ENCODE results near the gene AIFM3. TPM values are rescaled to one million over a fixed set of nuclear protein-coding genes. Genes with fewer than 3 reads are reported as not detected.
"Not testable (repeated sequence)": the region's sequence is repeated elsewhere in the genome, so short reads cannot be mapped to it uniquely, and the experiment has no call there.

AIFM3 gene
- total RNA-seq, 1 donor from 2014 or later, result 0.64 TPM

- TF ChIP-seq CTCF (IDR thresholded peaks at IDR 0.05; ENCODE audit: partially characterized antibody, unreplicated experiment), result no peak
- peaks cover 3% of the 10 kb centered on the region for H3K9me3 Mint-ChIP-seq (ENCODE audit: unreplicated experiment)
- H3K4me1 Mint-ChIP-seq (ENCODE audit: low read depth, unreplicated experiment), result peaks cover 18% of the 10 kb centered on the region
These were observed 40.8 kb upstream of the AIFM3 start for GRCh38 chr22:20926243-20926642.

GRCh38 chr22:20927940-20928572, 39.0 kb upstream of the AIFM3 start:
- no peak overlapping the region for H3K27ac Mint-ChIP-seq (ENCODE audit: unreplicated experiment)
- peaks cover 12% of the 10 kb centered on the region for H3K4me1 Mint-ChIP-seq (ENCODE audit: low read depth, unreplicated experiment)
- H3K9me3 Mint-ChIP-seq (ENCODE audit: unreplicated experiment), result peaks cover 4% of the 10 kb centered on the region
- peaks cover 4% of the 10 kb centered on the region for H3K27me3 Mint-ChIP-seq (ENCODE audit: unreplicated experiment)
- no peak for TF ChIP-seq CTCF (IDR thresholded peaks at IDR 0.05; ENCODE audit: partially characterized antibody, unreplicated experiment)
- DNase-seq, result no peak
- no peaks in the 10 kb centered on the region for H3K36me3 Mint-ChIP-seq (ENCODE audit: unreplicated experiment)
- no peak overlapping the region for H3K4me3 Mint-ChIP-seq (ENCODE audit: unreplicated experiment)

More at GRCh38 chr22:20926243-20926642, 40.8 kb upstream of the AIFM3 start:
- H3K4me3 Mint-ChIP-seq (ENCODE audit: unreplicated experiment), result peak overlapping the region; percentile 40
- H3K27ac Mint-ChIP-seq (ENCODE audit: unreplicated experiment), result no peak overlapping the region
- H3K27me3 Mint-ChIP-seq (ENCODE audit: unreplicated experiment), result peaks cover 4% of the 10 kb centered on the region
- DNase-seq, result no peak
- H3K36me3 Mint-ChIP-seq (ENCODE audit: unreplicated experiment), result no peaks in the 10 kb centered on the region

GRCh38 chr22:20928573-20928967, 38.5 kb upstream of the AIFM3 start:
- Mint-ChIP-seq H3K9me3 (ENCODE audit: unreplicated experiment) (peaks cover 4% of the 10 kb centered on the region), H3K4me1 (ENCODE audit: low read depth, unreplicated experiment) (peaks cover 12% of the 10 kb centered on the region), H3K36me3 (ENCODE audit: unreplicated experiment) (no peaks in the 10 kb centered on the region), H3K27me3 (ENCODE audit: unreplicated experiment) (peaks cover 4% of the 10 kb centered on the region), H3K4me3 (ENCODE audit: unreplicated experiment) (no peak overlapping the region), H3K27ac (ENCODE audit: unreplicated experiment) (no peak overlapping the region)
- no peak for TF ChIP-seq CTCF (IDR thresholded peaks at IDR 0.05; ENCODE audit: partially characterized antibody, unreplicated experiment)
- no peak for DNase-seq

GRCh38 chr22:20930004-20930403, 37.1 kb upstream of the AIFM3 start:
- no peaks in the 10 kb centered on the region for H3K36me3 Mint-ChIP-seq (ENCODE audit: unreplicated experiment)
- TF ChIP-seq CTCF (IDR thresholded peaks at IDR 0.05; ENCODE audit: partially characterized antibody, unreplicated experiment), result no peak
- H3K9me3 Mint-ChIP-seq (ENCODE audit: unreplicated experiment), result peaks cover 6% of the 10 kb centered on the region
- no peak overlapping the region for H3K4me3 Mint-ChIP-seq (ENCODE audit: unreplicated experiment)
- no peak overlapping the region for H3K27ac Mint-ChIP-seq (ENCODE audit: unreplicated experiment)
- DNase-seq, result no peak
- H3K4me1 Mint-ChIP-seq (ENCODE audit: low read depth, unreplicated experiment), result peaks cover 12% of the 10 kb centered on the region
- peaks cover 4% of the 10 kb centered on the region for H3K27me3 Mint-ChIP-seq (ENCODE audit: unreplicated experiment)

GRCh38 chr22:20930435-20930834, 36.6 kb upstream of the AIFM3 start:
- H3K27ac Mint-ChIP-seq (ENCODE audit: unreplicated experiment); H3K36me3 Mint-ChIP-seq (ENCODE audit: unreplicated experiment); DNase-seq; H3K9me3 Mint-ChIP-seq (ENCODE audit: unreplicated experiment); H3K4me3 Mint-ChIP-seq (ENCODE audit: unreplicated experiment); H3K27me3 Mint-ChIP-seq (ENCODE audit: unreplicated experiment): not testable (repeated sequence)
- peaks cover 11% of the 10 kb centered on the region for H3K4me1 Mint-ChIP-seq (ENCODE audit: low read depth, unreplicated experiment)
